Brain microvascular endothelial cell (primary cell): ENCODE data around the gene FMO1.
"Not testable (repeated sequence)": the region's sequence is repeated elsewhere in the genome, so short reads cannot be mapped to it uniquely, and the experiment has no call there.

Experiments used
- DNase-seq: peaks from one replicate; pipeline ENCODE4 v3.0.0-alpha.2; 2020
- H3K27ac ChIP-seq: fragments of 250-450 bp; sonication (Bioruptor Pico); 2 replicates; pipeline ENCODE4 v1.5.1; 2020; ENCODE audit warnings: mild to moderate bottlenecking, moderate library complexity
- H3K27me3 ChIP-seq: fragments of 250-450 bp; sonication (Bioruptor Pico); replicated peaks from 2 replicates; pipeline ENCODE4 v1.5.1; 2020; ENCODE audit warnings: mild to moderate bottlenecking
- H3K36me3 ChIP-seq: fragments of 250-450 bp; sonication (Bioruptor Pico); replicated peaks from 2 replicates; pipeline ENCODE4 v1.5.1; 2020; ENCODE audit warnings: mild to moderate bottlenecking
- H3K4me3 ChIP-seq: 2 replicates; pipeline ENCODE4 v1.5.1; 2011; ENCODE audit warnings: low read depth, mild to moderate bottlenecking, control low read depth, low read length, moderate library complexity
- in situ Hi-C: cut with HindIII; loops from 2 replicates; pipeline ENCODE4 v1.10.0; 2017; ENCODE audit warnings: low sequenced_read_pairs, low pct_ligation_motif_present
- TF ChIP-seq, protein P1 (sequence below): IDR thresholded peaks from 2 replicates; pipeline ENCODE4 v1.5.1; 2011; ENCODE audit warnings: low read depth, mild to moderate bottlenecking, moderate library complexity, low read length, control low read depth, inconsistent platforms; ENCODE audit errors: missing control alignments

The FMO1 gene

DNA sequence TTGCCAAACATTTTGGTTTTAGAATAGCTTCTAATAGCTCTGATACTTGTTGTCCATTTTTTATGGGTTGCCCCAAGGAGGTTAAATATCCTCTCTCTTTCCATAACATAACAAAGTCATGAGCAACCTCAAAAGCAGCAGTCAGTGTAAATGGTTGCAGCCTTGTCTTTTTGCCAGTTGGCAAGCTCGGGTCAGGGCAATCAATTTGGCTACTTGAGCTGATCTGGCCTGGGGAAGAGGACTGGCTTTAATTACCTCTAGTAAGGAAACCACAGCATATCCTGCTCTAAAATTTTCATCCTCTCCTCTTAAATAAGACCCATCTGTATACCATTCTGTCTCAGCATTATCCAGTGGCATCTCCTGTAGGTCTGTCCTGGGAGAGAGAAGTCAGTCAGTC lies 44.5 kb downstream of the FMO1 start:
- TF ChIP-seq, protein P1, sequence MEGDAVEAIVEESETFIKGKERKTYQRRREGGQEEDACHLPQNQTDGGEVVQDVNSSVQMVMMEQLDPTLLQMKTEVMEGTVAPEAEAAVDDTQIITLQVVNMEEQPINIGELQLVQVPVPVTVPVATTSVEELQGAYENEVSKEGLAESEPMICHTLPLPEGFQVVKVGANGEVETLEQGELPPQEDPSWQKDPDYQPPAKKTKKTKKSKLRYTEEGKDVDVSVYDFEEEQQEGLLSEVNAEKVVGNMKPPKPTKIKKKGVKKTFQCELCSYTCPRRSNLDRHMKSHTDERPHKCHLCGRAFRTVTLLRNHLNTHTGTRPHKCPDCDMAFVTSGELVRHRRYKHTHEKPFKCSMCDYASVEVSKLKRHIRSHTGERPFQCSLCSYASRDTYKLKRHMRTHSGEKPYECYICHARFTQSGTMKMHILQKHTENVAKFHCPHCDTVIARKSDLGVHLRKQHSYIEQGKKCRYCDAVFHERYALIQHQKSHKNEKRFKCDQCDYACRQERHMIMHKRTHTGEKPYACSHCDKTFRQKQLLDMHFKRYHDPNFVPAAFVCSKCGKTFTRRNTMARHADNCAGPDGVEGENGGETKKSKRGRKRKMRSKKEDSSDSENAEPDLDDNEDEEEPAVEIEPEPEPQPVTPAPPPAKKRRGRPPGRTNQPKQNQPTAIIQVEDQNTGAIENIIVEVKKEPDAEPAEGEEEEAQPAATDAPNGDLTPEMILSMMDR: no peak
- no peak overlapping the region for H3K27ac ChIP-seq
- H3K4me3 ChIP-seq: no peak overlapping the region
- H3K27me3 ChIP-seq: no peaks in the 10 kb centered on the region
- no peak for DNase-seq
- in situ Hi-C loops: no loop called here
- H3K36me3 ChIP-seq: no peaks in the 10 kb centered on the region

DNA sequence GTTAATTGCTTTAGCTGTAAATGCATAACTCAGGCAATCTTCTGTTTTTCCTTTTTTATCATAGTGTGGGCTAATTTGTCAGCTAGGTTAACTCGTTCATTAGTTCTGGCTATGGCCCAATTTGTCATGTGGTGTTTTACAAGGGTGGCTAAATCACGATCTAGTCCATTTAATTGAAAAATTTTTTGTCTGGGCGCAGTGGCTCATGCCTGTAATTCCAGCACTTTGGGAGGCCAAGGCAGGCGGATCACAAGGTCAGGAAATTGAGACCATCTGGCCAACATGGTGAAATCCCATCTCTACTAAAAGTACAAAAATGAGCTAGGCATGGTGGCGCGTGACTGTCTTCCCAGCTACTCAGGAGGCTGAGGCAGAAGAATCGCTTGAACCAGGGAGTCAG lies 47.1 kb downstream of the FMO1 start:
- H3K36me3 ChIP-seq, H3K27me3 ChIP-seq, H3K4me3 ChIP-seq, in situ Hi-C loops, H3K27ac ChIP-seq, DNase-seq: not testable (repeated sequence)

DNA sequence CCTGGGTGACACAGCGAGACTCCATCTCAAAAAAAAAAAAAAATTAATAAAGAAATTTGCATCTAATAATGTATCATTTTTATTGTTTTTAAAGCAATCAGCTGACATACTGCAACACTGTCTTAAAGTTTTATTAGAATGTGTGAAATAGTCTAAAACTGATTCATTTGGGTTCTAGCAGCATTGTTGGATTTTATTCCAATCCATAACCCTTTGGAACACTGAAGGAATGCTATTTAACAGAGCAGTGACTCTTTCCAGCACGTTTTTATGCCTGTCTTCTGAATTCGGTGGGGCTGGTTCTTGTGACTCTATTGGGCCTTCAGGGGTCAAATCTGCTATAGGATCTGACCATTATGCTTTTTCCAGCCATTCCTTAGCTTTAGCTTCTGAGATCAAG lies 47.5 kb downstream of the FMO1 start:
- H3K27me3 ChIP-seq: no peaks in the 10 kb centered on the region
- no peaks in the 10 kb centered on the region for H3K36me3 ChIP-seq
- in situ Hi-C loops: no loop called here
- H3K27ac ChIP-seq: no peak overlapping the region
- DNase-seq: no peak
- H3K4me3 ChIP-seq: no peak overlapping the region
- TF ChIP-seq, protein P1: no peak

DNA sequence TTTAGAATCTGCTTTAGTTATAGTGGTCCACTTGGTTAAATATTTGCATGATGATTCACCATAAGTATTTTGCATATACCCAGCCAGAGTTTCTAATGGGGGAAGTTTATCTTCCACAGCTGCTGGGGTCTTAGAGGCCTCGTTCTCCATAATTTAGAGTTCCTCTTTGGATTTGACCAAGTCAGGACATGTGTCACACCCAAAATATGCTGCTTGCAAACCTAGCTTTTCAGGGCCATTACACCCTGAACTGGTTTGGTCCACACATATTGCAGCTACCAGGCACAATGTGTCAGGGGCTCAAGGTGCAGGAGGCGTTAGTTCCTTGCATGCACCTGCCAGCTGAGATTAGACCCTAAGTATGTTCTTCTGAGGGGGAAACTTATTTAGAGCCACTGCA lies 48.6 kb downstream of the FMO1 start:
- no peaks in the 10 kb centered on the region for H3K36me3 ChIP-seq
- no peaks in the 10 kb centered on the region for H3K27me3 ChIP-seq
- DNase-seq: no peak
- in situ Hi-C loops: no loop called here
- H3K4me3 ChIP-seq: no peak overlapping the region
- H3K27ac ChIP-seq: no peak overlapping the region
- TF ChIP-seq, protein P1: no peak

DNA sequence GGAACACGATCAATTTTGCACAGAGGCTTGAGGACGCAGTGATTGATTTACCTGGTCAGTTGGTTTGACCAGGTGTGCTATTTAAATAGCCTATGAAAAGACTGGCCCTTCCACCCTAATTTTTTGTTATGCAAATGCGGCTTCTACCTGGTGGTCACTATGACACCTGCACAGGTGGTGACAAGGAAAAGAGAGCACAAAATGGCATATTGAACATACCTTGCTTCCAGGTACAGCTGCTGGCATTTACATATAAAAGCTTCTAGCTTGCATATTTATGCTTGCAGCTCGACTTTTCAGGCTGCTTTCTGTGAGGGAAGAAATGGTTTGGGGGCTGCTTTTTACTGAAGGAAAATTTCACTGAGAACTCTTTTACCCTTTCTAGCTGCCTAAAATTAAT lies 50.4 kb downstream of the FMO1 start:
- in situ Hi-C loops: no loop called here
- H3K27me3 ChIP-seq: no peaks in the 10 kb centered on the region
- no peak for DNase-seq
- H3K4me3 ChIP-seq: no peak overlapping the region
- no peak overlapping the region for H3K27ac ChIP-seq
- TF ChIP-seq, protein P1: no peak
- H3K36me3 ChIP-seq: no peaks in the 10 kb centered on the region

DNA sequence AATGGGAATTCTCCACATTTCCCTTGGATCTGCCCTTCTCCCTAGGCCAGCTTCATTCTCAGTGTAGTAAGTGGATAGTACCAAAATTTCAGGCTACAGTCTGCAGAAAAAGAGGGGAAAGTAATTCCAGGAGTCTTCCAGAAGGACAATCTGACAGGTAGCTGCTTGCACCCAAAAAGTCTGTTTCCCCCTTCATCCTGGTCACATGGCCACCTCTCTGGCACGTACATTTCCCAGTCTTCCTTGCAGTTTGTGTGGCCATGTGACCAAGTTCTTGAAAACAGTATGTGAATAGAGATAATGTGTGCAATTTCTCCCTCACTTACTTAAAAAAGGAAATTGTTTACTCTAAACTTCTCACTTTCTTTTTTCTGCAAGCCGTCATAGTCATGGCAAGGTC lies 51.0 kb downstream of the FMO1 start:
- in situ Hi-C loops: no loop called here

More for the DNA sequence above, 51.0 kb downstream of the FMO1 start:
- TF ChIP-seq, protein P1: no peak
- DNase-seq: no peak
- no peak overlapping the region for H3K4me3 ChIP-seq
- H3K27ac ChIP-seq: no peak overlapping the region
- H3K27me3 ChIP-seq: no peaks in the 10 kb centered on the region
- no peaks in the 10 kb centered on the region for H3K36me3 ChIP-seq
